MM.1S (cell line): ENCODE measurements around the gene ODR4.
A peak's percentile ranks its signal among the peaks of the same experiment; 100 is the strongest.

ENCODE experiments used
- DNase-seq: peaks from one replicate; pipeline ENCODE4 v3.0.0-alpha.2; 2015
- H2AFZ ChIP-seq: fragments of 300-600 bp; sonication (generic); 2 replicates; pipeline ENCODE4 v1.6.0; 2016; ENCODE audit warnings: antibody characterized with exemption, low read length
- H3F3A ChIP-seq: fragments of 300-600 bp; sonication (generic); 2 replicates; pipeline ENCODE4 v1.6.1; 2016; ENCODE audit warnings: mild to moderate bottlenecking, antibody characterized with exemption, low read length, moderate library complexity, mixed read lengths; ENCODE audit not compliant: insufficient read depth
- H3K27ac ChIP-seq: fragments of 300-600 bp; sonication (generic); 2 replicates; pipeline ENCODE4 v1.5.1; 2016; ENCODE audit warnings: mild to moderate bottlenecking, low read length
- H3K27me3 ChIP-seq: fragments of 300-600 bp; sonication (generic); replicated peaks from 2 replicates; pipeline ENCODE4 v1.6.0; 2016; ENCODE audit warnings: low read length; ENCODE audit not compliant: insufficient read depth
- H3K36me3 ChIP-seq: fragments of 300-600 bp; sonication (generic); replicated peaks from 2 replicates; pipeline ENCODE4 v1.6.1; 2016; ENCODE audit warnings: mild to moderate bottlenecking, low read length, mixed read lengths; ENCODE audit not compliant: insufficient read depth
- H3K4me1 ChIP-seq: fragments of 300-600 bp; sonication (generic); 2 replicates; pipeline ENCODE4 v1.6.1; 2016; ENCODE audit warnings: low read length, mixed read lengths
- H3K4me2 ChIP-seq: fragments of 300-600 bp; sonication (generic); 2 replicates; pipeline ENCODE4 v1.6.0; 2016; ENCODE audit warnings: low read depth, low read length
- H3K4me3 ChIP-seq: fragments of 300-600 bp; sonication (generic); 2 replicates; pipeline ENCODE4 v1.5.1; 2016; ENCODE audit warnings: low read length, mixed read lengths
- H3K79me2 ChIP-seq: fragments of 300-600 bp; sonication (generic); 2 replicates; pipeline ENCODE4 v1.6.1; 2016; ENCODE audit warnings: mixed run types, low read length, mixed read lengths
- H3K9ac ChIP-seq: fragments of 300-600 bp; sonication (generic); 2 replicates; pipeline ENCODE4 v1.6.1; 2016; ENCODE audit warnings: low read length, mixed read lengths
- H3K9me2 ChIP-seq: fragments of 300-600 bp; sonication (generic); replicated peaks from 2 replicates; pipeline ENCODE4 v1.6.1; 2016; ENCODE audit warnings: mild to moderate bottlenecking, low read length, mixed read lengths; ENCODE audit not compliant: insufficient read depth
- H3K9me3 ChIP-seq: fragments of 300-600 bp; sonication (generic); replicated peaks from 2 replicates; pipeline ENCODE4 v1.6.1; 2016; ENCODE audit warnings: mild to moderate bottlenecking, low read length, mixed read lengths; ENCODE audit not compliant: insufficient read depth
- H4K20me1 ChIP-seq: fragments of 300-600 bp; sonication (generic); 2 replicates; pipeline ENCODE4 v1.6.1; 2016; ENCODE audit warnings: mild to moderate bottlenecking, low read length, moderate library complexity, mixed read lengths; ENCODE audit not compliant: insufficient read depth
- EZH2 ChIP-seq: fragments of 300-600 bp; sonication (generic); optimal IDR thresholded peaks from 2 replicates; pipeline ENCODE3; 2017; ENCODE audit warnings: low read depth, mild to moderate bottlenecking, antibody characterized with exemption, low read length, mixed read lengths
- EZH2phosphoT487 ChIP-seq: fragments of 300-600 bp; sonication (generic); IDR thresholded peaks from 2 replicates; pipeline ENCODE4 v1.6.1; 2018; ENCODE audit warnings: antibody characterized with exemption, low read length
- TF ChIP-seq, protein P1 (sequence below): fragments of 300-600 bp; sonication (generic); IDR thresholded peaks from 2 replicates; pipeline ENCODE4 v1.5.1; 2016; ENCODE audit warnings: antibody characterized with exemption, low read length, mixed read lengths

The ODR4 gene

GRCh38 chr1:186374303-186375151, 1.1 kb upstream of the ODR4 start:
- TF ChIP-seq EZH2 (no peak), EZH2phosphoT487 (no peak)
- TF ChIP-seq, protein P1, sequence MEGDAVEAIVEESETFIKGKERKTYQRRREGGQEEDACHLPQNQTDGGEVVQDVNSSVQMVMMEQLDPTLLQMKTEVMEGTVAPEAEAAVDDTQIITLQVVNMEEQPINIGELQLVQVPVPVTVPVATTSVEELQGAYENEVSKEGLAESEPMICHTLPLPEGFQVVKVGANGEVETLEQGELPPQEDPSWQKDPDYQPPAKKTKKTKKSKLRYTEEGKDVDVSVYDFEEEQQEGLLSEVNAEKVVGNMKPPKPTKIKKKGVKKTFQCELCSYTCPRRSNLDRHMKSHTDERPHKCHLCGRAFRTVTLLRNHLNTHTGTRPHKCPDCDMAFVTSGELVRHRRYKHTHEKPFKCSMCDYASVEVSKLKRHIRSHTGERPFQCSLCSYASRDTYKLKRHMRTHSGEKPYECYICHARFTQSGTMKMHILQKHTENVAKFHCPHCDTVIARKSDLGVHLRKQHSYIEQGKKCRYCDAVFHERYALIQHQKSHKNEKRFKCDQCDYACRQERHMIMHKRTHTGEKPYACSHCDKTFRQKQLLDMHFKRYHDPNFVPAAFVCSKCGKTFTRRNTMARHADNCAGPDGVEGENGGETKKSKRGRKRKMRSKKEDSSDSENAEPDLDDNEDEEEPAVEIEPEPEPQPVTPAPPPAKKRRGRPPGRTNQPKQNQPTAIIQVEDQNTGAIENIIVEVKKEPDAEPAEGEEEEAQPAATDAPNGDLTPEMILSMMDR: no peak
- peak overlapping the region; percentile 67 for H2AFZ ChIP-seq
- H3K4me3 ChIP-seq: peak overlapping the region; percentile 73
- H3K9ac ChIP-seq: peak overlapping the region; percentile 89
- peaks cover 11% of the 10 kb centered on the region; the same call in 1 of the 2 replicates for H3K36me3 ChIP-seq
- H3K9me3 ChIP-seq: no peaks in the 10 kb centered on the region
- peaks cover 4% of the 10 kb centered on the region; the same call in 1 of the 2 replicates for H4K20me1 ChIP-seq
- peak overlapping the region; percentile 75 for H3K4me2 ChIP-seq
- peak; percentile 94 for DNase-seq
- no peaks in the 10 kb centered on the region for H3K9me2 ChIP-seq
- H3K4me1 ChIP-seq: peaks cover 16% of the 10 kb centered on the region
- H3K79me2 ChIP-seq: peaks cover 89% of the 10 kb centered on the region
- H3K27ac ChIP-seq: peak overlapping the region; percentile 90
- no peaks in the 10 kb centered on the region for H3K27me3 ChIP-seq
- peaks cover 13% of the 10 kb centered on the region for H3F3A ChIP-seq

DNA sequence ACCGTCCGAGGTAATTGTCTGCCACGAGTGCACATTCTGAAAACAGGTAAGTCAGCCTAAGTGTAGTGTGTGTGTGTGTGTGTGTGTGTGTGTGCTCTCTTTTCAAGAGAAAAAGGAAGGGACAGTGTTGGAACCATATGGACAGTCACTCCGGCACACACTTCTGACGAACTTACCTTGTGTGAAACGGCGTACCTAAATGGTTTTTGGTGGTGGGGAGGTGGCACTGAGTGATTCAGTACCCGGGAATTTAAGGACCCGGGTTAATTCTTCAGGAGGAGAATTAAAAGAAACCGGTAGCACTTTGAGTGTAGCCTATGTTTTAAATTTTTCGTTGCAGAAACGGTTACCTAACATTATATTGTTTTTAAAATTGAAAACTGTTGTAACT, 286 bp downstream of the ODR4 start:
- Histone ChIP-seq H3K9ac (peak overlapping the region; percentile 89), H3K4me2 (peak overlapping the region; percentile 53), H3K9me2 (no peaks in the 10 kb centered on the region), H3K27ac (peak overlapping the region; percentile 90), H2AFZ (peak overlapping the region; percentile 67), H3K79me2 (peaks cover 83% of the 10 kb centered on the region), H3K4me1 (peaks cover 16% of the 10 kb centered on the region), H3K36me3 (peaks cover 11% of the 10 kb centered on the region; the same call in 1 of the 2 replicates), H4K20me1 (peaks cover 4% of the 10 kb centered on the region; the same call in 1 of the 2 replicates), H3K9me3 (no peaks in the 10 kb centered on the region), H3K4me3 (peak overlapping the region; percentile 73), H3F3A (peaks cover 13% of the 10 kb centered on the region), H3K27me3 (no peaks in the 10 kb centered on the region)
- DNase-seq: no peak
- no peak for TF ChIP-seq EZH2phosphoT487

- no peaks in the 10 kb centered on the region for H3K27me3 ChIP-seq
- H3K9me2 ChIP-seq: no peaks in the 10 kb centered on the region
- no peaks in the 10 kb centered on the region for H4K20me1 ChIP-seq
- no peak overlapping the region for H2AFZ ChIP-seq
- H3K4me3 ChIP-seq: no peak overlapping the region
- no peaks in the 10 kb centered on the region for H3K9me3 ChIP-seq
- no peaks in the 10 kb centered on the region for H3K79me2 ChIP-seq
- no peak overlapping the region for H3K4me2 ChIP-seq
- peaks cover 13% of the 10 kb centered on the region for H3K36me3 ChIP-seq
- no peaks in the 10 kb centered on the region for H3K4me1 ChIP-seq
- no peak for DNase-seq
- no peak overlapping the region for H3K27ac ChIP-seq
- no peak overlapping the region for H3K9ac ChIP-seq
- no peaks in the 10 kb centered on the region for H3F3A ChIP-seq
- TF ChIP-seq EZH2: no peak
- TF ChIP-seq EZH2phosphoT487: no peak
- TF ChIP-seq, protein P1: no peak
Measured at GRCh38 chr1:186386725-186387383, 11.2 kb downstream of the ODR4 start.
